ENCODE results near the gene NRXN2.

GRCh38 chr11:64633555-64634159 lies 89.3 kb downstream of the NRXN2 start:
- TF ChIP-seq POLR2A (IDR thresholded peaks at IDR 0.05) (no peak), CTCF (IDR thresholded peaks at IDR 0.05) (no peak)

Measured in heart left ventricle (tissue), 13 donors.